SK-N-SH treated with all-trans-retinoic acid at 6 μM for 48 hours (cell line): ENCODE data around the gene NKX2-3.

Experiments used
- ATAC-seq: fragments of 200-7000 bp; cut with Tn5 transposase; 3 replicates; pipeline ENCODE4 v1.9.1; 2020; ENCODE audit warnings: mild to moderate bottlenecking, moderate library complexity
- ARNTL ChIP-seq: fragments of 450-650 bp; formaldehyde crosslinking; IDR thresholded peaks from 2 replicates; pipeline ENCODE4 v1.5.0; 2020; ENCODE audit warnings: low read depth, mild to moderate bottlenecking, moderate library complexity, borderline replicate concordance
- BACH2 ChIP-seq: fragments of 250-450 bp; sonication (Bioruptor Pico); IDR thresholded peaks from 2 replicates; pipeline ENCODE4 v1.9.0; 2021; ENCODE audit warnings: mild to moderate bottlenecking, borderline replicate concordance
- CREB5 ChIP-seq: fragments of 250-450 bp; sonication (Bioruptor Pico); IDR thresholded peaks from 2 replicates; pipeline ENCODE4 v1.5.1; 2020; ENCODE audit warnings: low read depth, mild to moderate bottlenecking, moderate library complexity
- CSDC2 ChIP-seq: fragments of 250-450 bp; sonication (Bioruptor Pico); IDR thresholded peaks from 2 replicates; pipeline ENCODE4 v1.5.0; 2020; ENCODE audit warnings: mild to moderate bottlenecking, moderate library complexity
- CSRNP3 ChIP-seq: fragments of 250-450 bp; sonication (Bioruptor Pico); IDR thresholded peaks from 2 replicates; pipeline ENCODE4 v1.5.1; 2021; ENCODE audit warnings: mild to moderate bottlenecking, moderate library complexity
- ESRRG ChIP-seq: fragments of 250-450 bp; sonication (Bioruptor Pico); IDR thresholded peaks from 2 replicates; pipeline ENCODE4 v1.6.1; 2021; ENCODE audit warnings: mild to moderate bottlenecking
- GLIS3 ChIP-seq: fragments of 250-450 bp; sonication (Bioruptor Pico); IDR thresholded peaks from 2 replicates; pipeline ENCODE4 v1.5.0; 2020; ENCODE audit warnings: mild to moderate bottlenecking, moderate library complexity
- ISL1 ChIP-seq: fragments of 250-450 bp; sonication (Bioruptor Pico); IDR thresholded peaks from 2 replicates; pipeline ENCODE4 v2.1.2; 2022; ENCODE audit warnings: mild to moderate bottlenecking, moderate library complexity
- OSR1 ChIP-seq: fragments of 250-450 bp; sonication (Bioruptor Pico); IDR thresholded peaks from 2 replicates; pipeline ENCODE4 v1.8.0; 2022; ENCODE audit warnings: moderate library complexity, mild to moderate bottlenecking, inconsistent platforms
- PPARA ChIP-seq: fragments of 250-450 bp; sonication (Bioruptor Pico); IDR thresholded peaks from 2 replicates; pipeline ENCODE4 v1.5.0; 2020; ENCODE audit warnings: mild to moderate bottlenecking, borderline replicate concordance
- RARB ChIP-seq: fragments of 250-450 bp; sonication (Bioruptor Pico); IDR thresholded peaks from 2 replicates; pipeline ENCODE4 v1.8.0; 2021; ENCODE audit warnings: mild to moderate bottlenecking, moderate library complexity
- SNAI2 ChIP-seq: fragments of 250-450 bp; sonication (Bioruptor Pico); IDR thresholded peaks from 2 replicates; pipeline ENCODE4 v1.5.0; 2020; ENCODE audit warnings: mild to moderate bottlenecking, moderate library complexity
- TCF4 ChIP-seq: fragments of 250-450 bp; sonication (Bioruptor Pico); IDR thresholded peaks from 2 replicates; pipeline ENCODE4 v1.8.0; 2021; ENCODE audit warnings: mild to moderate bottlenecking, moderate library complexity, borderline replicate concordance
- TOX ChIP-seq: fragments of 250-450 bp; sonication (Bioruptor Pico); IDR thresholded peaks from 2 replicates; pipeline ENCODE4 v1.8.0; 2021; ENCODE audit warnings: mild to moderate bottlenecking, moderate library complexity, borderline replicate concordance
- TSHZ2 ChIP-seq: fragments of 250-450 bp; sonication (Bioruptor Pico); IDR thresholded peaks from 2 replicates; pipeline ENCODE4 v1.5.0; 2020; ENCODE audit warnings: mild to moderate bottlenecking, moderate library complexity
- ZC3H10 ChIP-seq: fragments of 250-450 bp; sonication (Bioruptor Pico); IDR thresholded peaks from 2 replicates; pipeline ENCODE4 v1.5.1; 2021; ENCODE audit warnings: mild to moderate bottlenecking, moderate library complexity
- ZFP3 ChIP-seq: fragments of 250-450 bp; sonication (Bioruptor Pico); IDR thresholded peaks from 2 replicates; pipeline ENCODE4 v1.5.0; 2020; ENCODE audit warnings: mild to moderate bottlenecking, moderate library complexity
- ZFP30 ChIP-seq: fragments of 450-650 bp; formaldehyde crosslinking; IDR thresholded peaks from 2 replicates; pipeline ENCODE4 v1.5.0; 2022; ENCODE audit warnings: mild to moderate bottlenecking, moderate library complexity
- ZNF565 ChIP-seq: fragments of 450-650 bp; formaldehyde crosslinking; conservative IDR thresholded peaks from 2 replicates; pipeline ENCODE4 v1.5.0; 2020; ENCODE audit warnings: low read depth, mild to moderate bottlenecking, moderate library complexity
- ZNF8 ChIP-seq: fragments of 450-650 bp; formaldehyde crosslinking; IDR thresholded peaks from 2 replicates; pipeline ENCODE4 v1.5.0; 2020; ENCODE audit warnings: mild to moderate bottlenecking, moderate library complexity

The NKX2-3 gene

GRCh38 chr10:99507265-99507664 lies 25.5 kb upstream of the NKX2-3 start (continued):
- TF ChIP-seq TSHZ2 (CRISPR knock-in tag) (no peak), TCF4 (CRISPR knock-in tag) (no peak), ESRRG (CRISPR knock-in tag) (no peak), ZFP30 (CRISPR knock-in tag) (no peak)

GRCh38 chr10:99513061-99513460 lies 19.7 kb upstream of the NKX2-3 start:
- no peak for TF ChIP-seq ZNF565 (CRISPR knock-in tag)
- TF ChIP-seq TOX (CRISPR knock-in tag), result no peak
- no peak for TF ChIP-seq ZC3H10
- no peak for TF ChIP-seq CSDC2 (CRISPR knock-in tag)
- TF ChIP-seq ISL1, result no peak
- TF ChIP-seq CREB5, result no peak
- TF ChIP-seq ARNTL (CRISPR knock-in tag), result no peak
- TF ChIP-seq ESRRG (CRISPR knock-in tag), result no peak
- no peak for TF ChIP-seq CSRNP3 (CRISPR knock-in tag)
- no peak for TF ChIP-seq TCF4 (CRISPR knock-in tag)
- TF ChIP-seq ZFP30 (CRISPR knock-in tag), result no peak
- no peak for TF ChIP-seq ZFP3 (CRISPR knock-in tag)
- no peak for TF ChIP-seq TSHZ2 (CRISPR knock-in tag)
- no peak for TF ChIP-seq OSR1
- TF ChIP-seq PPARA (CRISPR knock-in tag), result no peak
- no peak for TF ChIP-seq ZNF8
- no peak for TF ChIP-seq RARB
- ATAC-seq, result no peak

GRCh38 chr10:99519690-99520039 lies 13.1 kb upstream of the NKX2-3 start:
- TF ChIP-seq ZNF565 (CRISPR knock-in tag) (no peak), ESRRG (CRISPR knock-in tag) (no peak), ZC3H10 (no peak), SNAI2 (CRISPR knock-in tag) (no peak), ARNTL (CRISPR knock-in tag) (no peak), RARB (no peak), ZNF8 (no peak), BACH2 (no peak), CSDC2 (CRISPR knock-in tag) (no peak), CREB5 (no peak), GLIS3 (CRISPR knock-in tag) (no peak), TCF4 (CRISPR knock-in tag) (no peak)
- no peak for ATAC-seq
